K562 (cell line): ENCODE results near the gene OR2C3. TPM values are rescaled to one million over a fixed set of nuclear protein-coding genes. Genes with fewer than 3 reads are reported as not detected.

ENCODE experiments used
- ATAC-seq: fragments of 200-7000 bp; cut with Tn5 transposase; 3 replicates; pipeline ENCODE4 v1.9.1; 2020; ENCODE audit warnings: moderate library complexity
- BruUV-seq: library from RNA; stranded (reverse); fragments of 400-500 nt; replicated peaks from 2 replicates; lab custom pipeline; 2021; lab: Mats Ljungman, UMichigan
- CTCF ChIA-PET: fragments of 300-600 bp; formaldehyde crosslinking; extraction: SDS; loops from one replicate; lab custom pipeline; 2021; ENCODE audit warnings: low intra/inter-chr PET ratio; lab: Yijun Ruan, JAX
- POLR2A ChIA-PET: fragments of 300-600, 350-650 bp; sonication (Branson Sonifier 250); formaldehyde crosslinking; extraction: SDS; loops from one replicate; lab custom pipeline; 2021; ENCODE audit warnings: antibody characterized with exemption, inconsistent platforms; lab: Yijun Ruan, JAX
- DNase-seq, 4 experiments: peaks; one replicate each; pipeline versions ENCODE4 v3.0.0 to v3.0.0-alpha.2; 2011 to 2018; ENCODE audit warnings: low spot score in 3 of 4, mixed read lengths in 3 of 4; ENCODE audit errors: extremely low read depth in 1 of 4
- FAIRE-seq: peaks from 2 replicates; lab custom pipeline; 2011; peaks lifted over from hg19 to GRCh38; lab: Jason Lieb, UNC
- H2AFZ ChIP-seq: 2 replicates; pipeline ENCODE4 v1.6.0; 2011; ENCODE audit warnings: low read depth, low read length, control low read depth, inconsistent platforms
- H3K27ac ChIP-seq: fragments of 200-600 bp; 3 replicates; pipeline ENCODE4 v1.8.0; 2011; ENCODE audit warnings: low read depth, mild to moderate bottlenecking, control low read depth, inconsistent platforms, low read length, moderate library complexity, mixed read lengths; ENCODE audit errors: extremely low read depth
- H3K27me3 ChIP-seq, 2 experiments: fragments of 300-600 bp in 1 of 2; 2 replicates in 1 of 2; 3 replicates in 1 of 2; pipeline versions ENCODE4 v1.6.0 to v1.8.0; 2011; ENCODE audit warnings: inconsistent platforms in 2 of 2, low read length in 2 of 2, mild to moderate bottlenecking in 1 of 2, mixed read lengths in 1 of 2, moderate library complexity in 1 of 2; ENCODE audit not compliant: control insufficient read depth in 2 of 2, insufficient read depth in 2 of 2
- H3K36me3 ChIP-seq: fragments of 300-600 bp; 3 replicates; pipeline ENCODE4 v1.8.0; 2011; ENCODE audit warnings: mild to moderate bottlenecking, low read length, inconsistent platforms; ENCODE audit not compliant: control insufficient read depth, insufficient read depth
- H3K4me1 ChIP-seq, 2 experiments: fragments of 200-600 bp in 1 of 2; replicated peaks in 1 of 2; 2 replicates in 1 of 2; 3 replicates in 1 of 2; pipeline versions ENCODE4 v1.5.1 to v1.8.0; 2011; ENCODE audit warnings: inconsistent platforms in 2 of 2, low read length in 2 of 2, mild to moderate bottlenecking in 1 of 2, mixed read lengths in 1 of 2, moderate library complexity in 1 of 2; ENCODE audit not compliant: control insufficient read depth in 2 of 2, insufficient read depth in 2 of 2
- H3K4me2 ChIP-seq: 2 replicates; pipeline ENCODE4 v1.6.1; 2011; ENCODE audit warnings: low read length, control low read depth, inconsistent platforms, mixed read lengths; ENCODE audit not compliant: insufficient read depth
- H3K4me3 ChIP-seq: fragments of 200-600 bp; sonication (generic), shearing (Covaris generic); 2 replicates; pipeline ENCODE4 v1.5.1; 2016; ENCODE audit warnings: control low read depth, inconsistent platforms
- H3K79me2 ChIP-seq: fragments of 200-600 bp; 3 replicates; pipeline ENCODE4 v1.8.0; 2011; ENCODE audit warnings: low read length, inconsistent platforms; ENCODE audit not compliant: control insufficient read depth, insufficient read depth
- H3K9ac ChIP-seq, 2 experiments: 2 replicates each; pipeline versions ENCODE4 v1.6.0 to v1.6.1; 2011; ENCODE audit warnings: low read depth in 2 of 2, low read length in 2 of 2, control low read depth in 1 of 2, inconsistent platforms in 1 of 2, mild to moderate bottlenecking in 1 of 2, mixed read lengths in 1 of 2; ENCODE audit not compliant: insufficient read depth in 1 of 2
- H3K9me1 ChIP-seq: one replicate; pipeline ENCODE4 v1.6.0; 2011; ENCODE audit warnings: inconsistent platforms, mild to moderate bottlenecking, low read length, moderate library complexity; ENCODE audit not compliant: control insufficient read depth, insufficient read depth
- H3K9me3 ChIP-seq: replicated peaks from 2 replicates; pipeline ENCODE4 v1.5.1; 2011; ENCODE audit warnings: low read depth, low read length, inconsistent platforms; ENCODE audit not compliant: control insufficient read depth, insufficient read depth
- H4K20me1 ChIP-seq: replicated peaks from 2 replicates; pipeline ENCODE4 v1.6.1; 2011; ENCODE audit warnings: low read length, inconsistent platforms, mixed read lengths; ENCODE audit not compliant: control insufficient read depth, insufficient read depth
- AFF1 ChIP-seq, 2 experiments: fragments of 450-650 bp; IDR thresholded peaks; 2 replicates each; pipeline ENCODE4 v1.6.1; 2018; ENCODE audit warnings: mild to moderate bottlenecking in 2 of 2, low read depth in 1 of 2; ENCODE audit not compliant: partially characterized antibody in 2 of 2
- ZNF77 ChIP-seq: fragments of 250-450 bp; sonication (Bioruptor Pico); IDR thresholded peaks from 2 replicates; pipeline ENCODE4 v1.5.0; 2020
- WGBS: fragments of 100-300 bp; shearing (Covaris generic); methylation state at CpG from one replicate; pipeline ENCODE4 v1.1.6; 2016; ENCODE audit warnings: low coverage, mixed read lengths; ENCODE audit not compliant: insufficient coverage; ENCODE audit errors: missing lambda C conversion rate; 5-methylcytosine and 5-hydroxymethylcytosine counted together
- in situ Hi-C: fragments of 300-500 bp; cut with MboI; formaldehyde crosslinking; loops from 4 replicates; pipeline ENCODE4 v1.15.0; 2018; ENCODE audit warnings: inconsistent platforms, mixed read lengths
- intact Hi-C: fragments of 100-400 bp; cut with micrococcal nuclease; formaldehyde crosslinking; loops from 2 replicates; pipeline ENCODE4 v1.14.2; 2022
- polyA plus RNA-seq, 8 experiments: library from polyadenylated mRNA; depleted of rRNA in 4 of 8; stranded (reverse) in 5 of 8; unstranded in 3 of 8; fragments of >200 nt; fragmentation: Nextera tagmentation in 2 of 8; fragmentation: Illumina TruSeq in 1 of 8; extraction: Ambion mirVana in 2 of 8; extraction: Trizol in 1 of 8; gene quantifications; 2 replicates each; pipeline versions ENCODE4 v1.2.1 to v1.2.3, GENCODE V29; 2011 to 2014; ENCODE audit warnings: inconsistent platforms in 1 of 8, missing spikeins in 1 of 8
- total RNA-seq, 7 experiments: library from RNA; depleted of rRNA in 6 of 7; stranded (reverse); fragments of >200 nt in 6 of 7; fragmentation: Illumina TruSeq in 2 of 7; extraction: Trizol in 2 of 7; gene quantifications; 2 replicates each; pipeline versions ENCODE4 v1.2.1 to v1.2.3, GENCODE V29; 2011 to 2021; ENCODE audit warnings: low replicate concordance in 1 of 7

Gene OR2C3
- total and polyA plus RNA-seq, 9 of the 15 experiments (the other 6 are each of a cell fraction or from before 2014, with no cell fraction given): under 0.01 to 0.05 (median 0.03) TPM; not detected in 4

GRCh38 chr1:247475793-247476192 is 60.4 kb downstream of the OR2C3 start:
- H3K4me3 ChIP-seq: no peak overlapping the region
- no peak overlapping the region for H3K9ac ChIP-seq
- H3K4me1 ChIP-seq: peaks cover 10% of the 10 kb centered on the region in 2 experiments
- H2AFZ ChIP-seq: no peak overlapping the region
- no peaks in the 10 kb centered on the region for H4K20me1 ChIP-seq
- no peaks in the 10 kb centered on the region for H3K79me2 ChIP-seq
- H3K27ac ChIP-seq: no peak overlapping the region
- H3K36me3 ChIP-seq: no peaks in the 10 kb centered on the region
- FAIRE-seq (no peak), ATAC-seq (no peak), DNase-seq (no peak)
- WGBS: 5% methylated on average over 2 of the region's 2 CpGs
- no peaks in the 10 kb centered on the region for H3K9me3 ChIP-seq
- intact Hi-C loops (no loop called here), in situ Hi-C loops (no loop called here)
- BruUV-seq: no TSS peak
- no peak overlapping the region for H3K4me2 ChIP-seq
- peaks cover 0 to 10% of the 10 kb centered on the region in 2 experiments; a peak in 2 of 5 replicates for H3K27me3 ChIP-seq
- TF ChIP-seq AFF1 (IDR thresholded peaks at IDR 0.05; ENCODE audit: low read depth in 1 of 2, partially characterized antibody in 2 of 2) (peak in 1 of 2 experiments; percentile 94), ZNF77 (CRISPR knock-in tag) (no peak)
- ChIA-PET CTCF (no interaction called here), POLR2A (no interaction called here)
- no peaks in the 10 kb centered on the region for H3K9me1 ChIP-seq

Other genes starting within 250 kb of the OR2C3 start
Only the 7 nearest of the 11 such genes appear.
- not detected in 2 replicates for gene NLRP3, start 120.3 kb downstream of the OR2C3 start, total RNA-seq (2014; rRNA removed)
- gene NLRP3, start 120.3 kb downstream of the OR2C3 start, total RNA-seq (2014; rRNA removed; fragmentation: Illumina TruSeq; extraction: Trizol): not detected in 2 replicates
- not detected in 2 replicates for gene NLRP3, start 120.3 kb downstream of the OR2C3 start, total RNA-seq (2015; rRNA removed; fragmentation: Illumina TruSeq; extraction: Trizol)
- not detected in 2 replicates for gene NLRP3, start 120.3 kb downstream of the OR2C3 start, total RNA-seq (2021)
- gene NLRP3, start 120.3 kb downstream of the OR2C3 start, polyA plus RNA-seq (2011; rRNA removed): not detected in 2 replicates
- gene NLRP3, start 120.3 kb downstream of the OR2C3 start, polyA plus RNA-seq (2014; fragmentation: Illumina TruSeq; extraction: Trizol): not detected in 2 replicates
- gene NLRP3, start 120.3 kb downstream of the OR2C3 start, polyA plus RNA-seq (2014; fragmentation: Nextera tagmentation; extraction: Ambion mirVana): not detected
- gene NLRP3, start 120.3 kb downstream of the OR2C3 start, polyA plus RNA-seq (2014; rRNA removed): not detected in 2 replicates
- not detected in 2 replicates for gene OR2B11, start 78.3 kb downstream of the OR2C3 start, total RNA-seq (2014; rRNA removed)
- gene OR2B11, start 78.3 kb downstream of the OR2C3 start, total RNA-seq (2014; rRNA removed; fragmentation: Illumina TruSeq; extraction: Trizol): not detected in 2 replicates
- not detected in 2 replicates for gene OR2B11, start 78.3 kb downstream of the OR2C3 start, total RNA-seq (2015; rRNA removed; fragmentation: Illumina TruSeq; extraction: Trizol)
- gene OR2B11, start 78.3 kb downstream of the OR2C3 start, total RNA-seq (2021): not detected in 2 replicates
- gene OR2B11, start 78.3 kb downstream of the OR2C3 start, polyA plus RNA-seq (2011; rRNA removed): not detected in 2 replicates
- gene OR2B11, start 78.3 kb downstream of the OR2C3 start, polyA plus RNA-seq (2014; fragmentation: Illumina TruSeq; extraction: Trizol): not detected in 2 replicates
- not detected for gene OR2B11, start 78.3 kb downstream of the OR2C3 start, polyA plus RNA-seq (2014; fragmentation: Nextera tagmentation; extraction: Ambion mirVana)
- not detected in 2 replicates for gene OR2B11, start 78.3 kb downstream of the OR2C3 start, polyA plus RNA-seq (2014; rRNA removed)
- gene GCSAML, start 12.7 kb upstream of the OR2C3 start, total RNA-seq (2014; rRNA removed): not detected in 2 replicates
- not detected in 2 replicates for gene GCSAML, start 12.7 kb upstream of the OR2C3 start, total RNA-seq (2014; rRNA removed; fragmentation: Illumina TruSeq; extraction: Trizol)
- gene GCSAML, start 12.7 kb upstream of the OR2C3 start, total RNA-seq (2015; rRNA removed; fragmentation: Illumina TruSeq; extraction: Trizol): not detected in 2 replicates
- gene GCSAML, start 12.7 kb upstream of the OR2C3 start, total RNA-seq (2021): not detected in 2 replicates
- gene GCSAML, start 12.7 kb upstream of the OR2C3 start, polyA plus RNA-seq (2011; rRNA removed): 0.01 TPM in 1 of 2 replicates, not detected in the other
- gene GCSAML, start 12.7 kb upstream of the OR2C3 start, polyA plus RNA-seq (2014; fragmentation: Illumina TruSeq; extraction: Trizol): not detected in 2 replicates
- not detected for gene GCSAML, start 12.7 kb upstream of the OR2C3 start, polyA plus RNA-seq (2014; fragmentation: Nextera tagmentation; extraction: Ambion mirVana)
- not detected in 2 replicates for gene GCSAML, start 12.7 kb upstream of the OR2C3 start, polyA plus RNA-seq (2014; rRNA removed)
- not detected in 2 replicates for gene OR2G2, start 51.9 kb upstream of the OR2C3 start, total RNA-seq (2014; rRNA removed)
- not detected in 2 replicates for gene OR2G2, start 51.9 kb upstream of the OR2C3 start, total RNA-seq (2014; rRNA removed; fragmentation: Illumina TruSeq; extraction: Trizol)
- gene OR2G2, start 51.9 kb upstream of the OR2C3 start, total RNA-seq (2015; rRNA removed; fragmentation: Illumina TruSeq; extraction: Trizol): not detected in 2 replicates
- not detected in 2 replicates for gene OR2G2, start 51.9 kb upstream of the OR2C3 start, total RNA-seq (2021)
- not detected in 2 replicates for gene OR2G2, start 51.9 kb upstream of the OR2C3 start, polyA plus RNA-seq (2011; rRNA removed)
- not detected in 2 replicates for gene OR2G2, start 51.9 kb upstream of the OR2C3 start, polyA plus RNA-seq (2014; fragmentation: Illumina TruSeq; extraction: Trizol)
- not detected for gene OR2G2, start 51.9 kb upstream of the OR2C3 start, polyA plus RNA-seq (2014; fragmentation: Nextera tagmentation; extraction: Ambion mirVana)
- gene OR2G2, start 51.9 kb upstream of the OR2C3 start, polyA plus RNA-seq (2014; rRNA removed): not detected in 2 replicates
- gene OR2G3, start 69.1 kb upstream of the OR2C3 start, total RNA-seq (2014; rRNA removed): not detected in 2 replicates
- not detected in 2 replicates for gene OR2G3, start 69.1 kb upstream of the OR2C3 start, total RNA-seq (2014; rRNA removed; fragmentation: Illumina TruSeq; extraction: Trizol)
- not detected in 2 replicates for gene OR2G3, start 69.1 kb upstream of the OR2C3 start, total RNA-seq (2015; rRNA removed; fragmentation: Illumina TruSeq; extraction: Trizol)
- gene OR2G3, start 69.1 kb upstream of the OR2C3 start, total RNA-seq (2021): not detected in 2 replicates
- gene OR2G3, start 69.1 kb upstream of the OR2C3 start, polyA plus RNA-seq (2011; rRNA removed): not detected in 2 replicates
- not detected in 2 replicates for gene OR2G3, start 69.1 kb upstream of the OR2C3 start, polyA plus RNA-seq (2014; fragmentation: Illumina TruSeq; extraction: Trizol)
- gene OR2G3, start 69.1 kb upstream of the OR2C3 start, polyA plus RNA-seq (2014; fragmentation: Nextera tagmentation; extraction: Ambion mirVana): not detected
- not detected in 2 replicates for gene OR2G3, start 69.1 kb upstream of the OR2C3 start, polyA plus RNA-seq (2014; rRNA removed)
- not detected in 2 replicates for gene OR13G1, start 143.3 kb upstream of the OR2C3 start, total RNA-seq (2014; rRNA removed)
- not detected in 2 replicates for gene OR13G1, start 143.3 kb upstream of the OR2C3 start, total RNA-seq (2014; rRNA removed; fragmentation: Illumina TruSeq; extraction: Trizol)
- gene OR13G1, start 143.3 kb upstream of the OR2C3 start, total RNA-seq (2015; rRNA removed; fragmentation: Illumina TruSeq; extraction: Trizol): not detected in 2 replicates
- not detected in 2 replicates for gene OR13G1, start 143.3 kb upstream of the OR2C3 start, total RNA-seq (2021)
- gene OR13G1, start 143.3 kb upstream of the OR2C3 start, polyA plus RNA-seq (2011; rRNA removed): not detected in 2 replicates
- gene OR13G1, start 143.3 kb upstream of the OR2C3 start, polyA plus RNA-seq (2014; fragmentation: Illumina TruSeq; extraction: Trizol): not detected in 2 replicates
- gene OR13G1, start 143.3 kb upstream of the OR2C3 start, polyA plus RNA-seq (2014; fragmentation: Nextera tagmentation; extraction: Ambion mirVana): not detected
- not detected in 2 replicates for gene OR13G1, start 143.3 kb upstream of the OR2C3 start, polyA plus RNA-seq (2014; rRNA removed)
- gene OR6F1, start 180.2 kb upstream of the OR2C3 start, total RNA-seq (2014; rRNA removed): not detected in 2 replicates
- not detected in 2 replicates for gene OR6F1, start 180.2 kb upstream of the OR2C3 start, total RNA-seq (2014; rRNA removed; fragmentation: Illumina TruSeq; extraction: Trizol)
- not detected in 2 replicates for gene OR6F1, start 180.2 kb upstream of the OR2C3 start, total RNA-seq (2015; rRNA removed; fragmentation: Illumina TruSeq; extraction: Trizol)
- not detected in 2 replicates for gene OR6F1, start 180.2 kb upstream of the OR2C3 start, total RNA-seq (2021)
- not detected in 2 replicates for gene OR6F1, start 180.2 kb upstream of the OR2C3 start, polyA plus RNA-seq (2011; rRNA removed)
- not detected in 2 replicates for gene OR6F1, start 180.2 kb upstream of the OR2C3 start, polyA plus RNA-seq (2014; fragmentation: Illumina TruSeq; extraction: Trizol)
- not detected for gene OR6F1, start 180.2 kb upstream of the OR2C3 start, polyA plus RNA-seq (2014; fragmentation: Nextera tagmentation; extraction: Ambion mirVana)
- not detected in 2 replicates for gene OR6F1, start 180.2 kb upstream of the OR2C3 start, polyA plus RNA-seq (2014; rRNA removed)